ENCODE measurements around the gene OR2V2. TPM values are rescaled to one million over a fixed set of nuclear protein-coding genes. Genes with fewer than 3 reads are reported as not detected.

Gene OR2V2
- total and polyA plus RNA-seq, 8 donors, result not detected

DNA sequence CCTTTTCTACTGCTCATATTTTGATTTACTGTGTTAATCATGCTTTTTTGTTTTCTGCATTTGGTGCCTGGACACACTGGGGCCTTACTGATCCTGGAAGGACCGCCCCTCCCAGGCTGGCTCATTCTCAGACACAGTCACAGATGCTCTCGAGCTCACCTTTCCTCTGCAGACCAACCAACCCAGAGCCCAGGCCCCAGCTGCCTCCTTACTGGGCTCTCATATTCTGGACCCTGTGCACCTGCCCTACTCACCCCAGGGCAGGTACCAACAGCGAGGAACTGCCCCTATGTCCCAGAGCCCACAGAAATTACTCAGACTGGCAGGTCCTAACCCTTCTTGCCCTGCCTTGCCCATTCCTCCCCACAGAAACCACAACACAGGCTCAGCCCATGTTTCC lies 6.6 kb upstream of the OR2V2 start:
- no peaks in the 10 kb centered on the region for H3K4me1 ChIP-seq
- TF ChIP-seq, protein P1, sequence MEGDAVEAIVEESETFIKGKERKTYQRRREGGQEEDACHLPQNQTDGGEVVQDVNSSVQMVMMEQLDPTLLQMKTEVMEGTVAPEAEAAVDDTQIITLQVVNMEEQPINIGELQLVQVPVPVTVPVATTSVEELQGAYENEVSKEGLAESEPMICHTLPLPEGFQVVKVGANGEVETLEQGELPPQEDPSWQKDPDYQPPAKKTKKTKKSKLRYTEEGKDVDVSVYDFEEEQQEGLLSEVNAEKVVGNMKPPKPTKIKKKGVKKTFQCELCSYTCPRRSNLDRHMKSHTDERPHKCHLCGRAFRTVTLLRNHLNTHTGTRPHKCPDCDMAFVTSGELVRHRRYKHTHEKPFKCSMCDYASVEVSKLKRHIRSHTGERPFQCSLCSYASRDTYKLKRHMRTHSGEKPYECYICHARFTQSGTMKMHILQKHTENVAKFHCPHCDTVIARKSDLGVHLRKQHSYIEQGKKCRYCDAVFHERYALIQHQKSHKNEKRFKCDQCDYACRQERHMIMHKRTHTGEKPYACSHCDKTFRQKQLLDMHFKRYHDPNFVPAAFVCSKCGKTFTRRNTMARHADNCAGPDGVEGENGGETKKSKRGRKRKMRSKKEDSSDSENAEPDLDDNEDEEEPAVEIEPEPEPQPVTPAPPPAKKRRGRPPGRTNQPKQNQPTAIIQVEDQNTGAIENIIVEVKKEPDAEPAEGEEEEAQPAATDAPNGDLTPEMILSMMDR (IDR thresholded peaks at IDR 0.05), result no peak
- H3K27me3 ChIP-seq, result peaks cover 0 to 7% (median 0%) of the 10 kb centered on the region in 4 donors
- no peak for ATAC-seq
- DNase-seq, result no peak
- no peak overlapping the region for H3K27ac ChIP-seq
- 57 to 64% methylated on average over 3 of the region's 3 CpGs for WGBS, 2 donors
- H3K9me3 ChIP-seq, result no peaks in the 10 kb centered on the region
- no peak for FAIRE-seq
- H3K4me3 ChIP-seq, result no peak overlapping the region
- intact Hi-C loops (cut with DNase I), result no loop called here
- no peaks in the 10 kb centered on the region for H3K36me3 ChIP-seq

DNA sequence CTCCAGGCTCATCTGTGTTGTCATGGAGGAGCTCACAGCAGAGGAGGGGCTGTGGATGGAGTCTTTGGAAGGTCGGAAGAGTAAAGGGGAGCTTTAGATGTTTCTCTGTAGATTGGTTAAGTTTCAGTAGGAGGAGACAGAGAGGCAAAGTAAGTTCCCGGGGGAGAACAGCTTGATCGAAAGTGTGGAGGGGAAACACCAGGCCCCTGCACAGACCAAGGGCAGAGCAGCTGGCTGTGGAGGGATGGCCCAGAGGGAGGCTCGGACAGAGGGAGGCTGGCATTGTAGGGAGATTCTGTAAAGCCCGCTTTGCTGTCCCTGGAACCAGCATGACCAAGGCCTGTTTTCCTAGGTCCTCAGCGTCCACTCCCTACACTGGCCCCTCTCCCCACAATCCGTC lies 5.3 kb upstream of the OR2V2 start:
- Histone ChIP-seq H3K4me3 (no peak overlapping the region), H3K4me1 (no peaks in the 10 kb centered on the region), H3K27ac (no peak overlapping the region), H3K27me3 (peaks cover 0 to 13% (median 0%) of the 10 kb centered on the region in 4 donors), H3K9me3 (no peaks in the 10 kb centered on the region), H3K36me3 (no peaks in the 10 kb centered on the region)
- intact Hi-C loops (cut with DNase I), result no loop called here
- DNase-seq (no peak), ATAC-seq (no peak), FAIRE-seq (no peak)
- WGBS, 2 donors, result 62 to 63% methylated on average over 6 to 7 of the region's 7 CpGs
- TF ChIP-seq, protein P1 (IDR thresholded peaks at IDR 0.05), result no peak

DNA sequence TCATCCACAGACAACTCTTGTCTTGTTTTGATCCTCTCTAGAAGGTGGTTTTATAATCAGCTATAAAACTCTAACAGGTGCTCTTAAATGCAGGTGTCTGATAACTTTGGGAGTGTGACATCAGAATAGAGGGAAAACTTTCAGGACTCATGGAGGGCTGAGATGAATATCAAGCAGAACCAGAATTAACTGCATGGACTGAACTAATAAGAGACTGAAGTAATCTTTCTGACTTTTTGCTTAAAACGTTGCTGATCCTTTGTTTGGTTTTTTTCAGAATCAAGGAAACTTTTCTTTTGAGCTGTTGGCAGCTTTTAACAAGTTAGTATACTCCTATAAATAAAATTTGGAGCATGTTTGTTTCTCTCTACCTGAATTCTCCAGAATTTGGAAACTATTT lies 2.3 kb upstream of the OR2V2 start:
- 20 to 35% methylated on average over 1 of the region's 1 CpG for WGBS, 2 donors
- intact Hi-C loops (cut with DNase I), result no loop called here
- no peak for ATAC-seq
- TF ChIP-seq, protein P1 (IDR thresholded peaks at IDR 0.05), result no peak
- peaks cover 0 to 13% (median 0%) of the 10 kb centered on the region in 4 donors for H3K27me3 ChIP-seq
- no peak for FAIRE-seq
- no peaks in the 10 kb centered on the region for H3K9me3 ChIP-seq
- H3K4me3 ChIP-seq, result no peak overlapping the region
- no peak for DNase-seq
- no peak overlapping the region for H3K27ac ChIP-seq
- H3K36me3 ChIP-seq, result no peaks in the 10 kb centered on the region
- no peaks in the 10 kb centered on the region for H3K4me1 ChIP-seq

DNA sequence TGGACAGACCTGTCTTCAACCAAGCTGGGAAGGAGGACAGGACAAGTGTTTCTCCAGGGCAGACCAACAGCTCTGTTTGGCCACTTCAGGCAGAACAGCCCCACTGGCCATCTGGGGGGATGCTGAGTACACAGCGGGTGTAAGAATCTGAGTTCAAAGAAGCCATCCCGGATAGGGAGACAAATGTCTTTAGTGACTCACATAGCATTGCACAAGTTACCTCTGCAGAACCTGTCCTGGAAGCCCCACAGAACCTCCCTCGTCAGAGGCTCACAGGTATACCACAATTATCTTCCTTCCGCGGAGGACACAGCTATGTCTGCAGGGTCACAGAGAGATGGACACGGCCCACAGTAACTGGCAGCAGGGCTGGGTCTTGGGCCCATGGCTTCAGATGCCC lies 2.0 kb downstream of the OR2V2 start:
- no peak for DNase-seq
- H3K36me3 ChIP-seq, result no peaks in the 10 kb centered on the region
- H3K9me3 ChIP-seq, result no peaks in the 10 kb centered on the region
- no peak overlapping the region for H3K4me3 ChIP-seq
- no peak for FAIRE-seq
- peaks cover 0 to 9% (median 0%) of the 10 kb centered on the region in 4 donors for H3K27me3 ChIP-seq
- no peak overlapping the region for H3K27ac ChIP-seq
- TF ChIP-seq, protein P1 (IDR thresholded peaks at IDR 0.05), result no peak
- ATAC-seq, result no peak
- 67 to 75% methylated on average over 6 of the region's 6 CpGs for WGBS, 2 donors
- no peaks in the 10 kb centered on the region for H3K4me1 ChIP-seq
- intact Hi-C loops (cut with DNase I), result no loop called here

DNA sequence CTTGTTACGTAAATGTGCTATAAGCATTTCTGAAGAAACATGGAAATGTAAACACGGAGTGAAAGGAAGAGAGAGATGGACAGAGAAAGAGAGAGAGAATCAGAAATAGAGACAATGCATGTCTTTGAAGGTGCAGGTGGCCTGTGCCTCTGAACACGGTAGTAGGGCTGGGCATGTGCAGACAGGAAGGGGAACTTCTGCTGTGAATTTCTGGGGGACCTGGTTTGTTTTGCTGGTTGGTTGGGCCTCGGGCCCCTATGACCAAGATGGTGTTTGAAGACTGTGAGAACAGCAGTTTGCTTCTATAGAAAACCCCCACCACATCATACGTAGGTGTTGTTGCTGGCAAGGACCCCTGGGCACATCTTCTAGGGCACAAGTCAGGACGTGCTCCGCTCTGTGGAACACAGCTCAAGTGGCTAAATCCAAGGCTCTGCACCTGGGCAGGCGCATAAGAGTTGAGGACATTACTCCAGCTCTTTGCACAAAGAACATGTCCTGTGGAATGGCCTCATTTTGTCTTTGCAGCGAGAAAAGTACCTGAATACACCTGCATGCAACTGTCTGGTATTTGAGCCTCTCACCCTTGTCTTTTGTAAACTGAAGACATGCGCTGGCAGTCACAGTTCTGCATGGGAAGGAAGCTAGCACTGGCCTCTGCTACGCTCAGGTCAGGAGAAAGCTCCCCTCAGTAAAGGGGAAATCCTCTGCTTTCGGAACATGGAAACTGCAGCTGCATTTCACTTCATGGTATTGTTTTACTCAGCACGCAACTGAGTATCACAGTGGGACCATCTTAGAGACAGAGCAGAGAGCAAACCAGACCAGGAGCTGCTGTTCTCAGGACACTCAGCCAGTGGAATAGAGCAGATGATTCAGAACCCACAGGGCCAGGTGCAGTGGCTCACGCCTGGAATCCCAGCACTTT lies 2.7 kb downstream of the OR2V2 start:
- FAIRE-seq (no peak), ATAC-seq (no peak), DNase-seq (no peak)
- H3K27me3 ChIP-seq, result peaks cover 0 to 6% (median 0%) of the 10 kb centered on the region in 4 donors
- 69 to 77% methylated on average over 14 of the region's 14 CpGs for WGBS, 2 donors
- TF ChIP-seq, protein P1 (IDR thresholded peaks at IDR 0.05), result no peak
- intact Hi-C loops (cut with DNase I), result loop anchor here in 1 of 3 donors (10.0 kb wide), 2 partner anchors 285 to 365 kb away; partner anchors contain the start of gene ZFP62
- H3K36me3 ChIP-seq, result no peaks in the 10 kb centered on the region
- no peaks in the 10 kb centered on the region for H3K4me1 ChIP-seq
- H3K27ac ChIP-seq, result no peak overlapping the region
- no peaks in the 10 kb centered on the region for H3K9me3 ChIP-seq
- no peak overlapping the region for H3K4me3 ChIP-seq
